HEK293 (cell line): ENCODE data around the gene SLC6A15.

Experiments used
- CTCF ChIA-PET: fragments of 350-600 bp; formaldehyde crosslinking; extraction: SDS; loops from one replicate; lab custom pipeline; 2021; ENCODE audit warnings: antibody characterized with exemption; lab: Yijun Ruan, JAX
- POLR2A ChIA-PET: fragments of 300-600 bp; formaldehyde crosslinking; extraction: SDS; loops from one replicate; lab custom pipeline; 2020; ENCODE audit warnings: antibody characterized with exemption, inconsistent platforms; lab: Yijun Ruan, JAX
- H3K27ac ChIP-seq: fragments of 200-500 bp; sonication (Bioruptor generic); 2 replicates; pipeline ENCODE4 v1.5.1; 2014; ENCODE audit warnings: low read depth, low read length, control low read depth, inconsistent platforms; ENCODE audit errors: extremely low read depth
- H3K36me3 ChIP-seq, 2 experiments: fragments of 200-500 bp in 1 of 2; sonication (Bioruptor generic) in 1 of 2; 1 replicate in 1 of 2; 2 replicates in 1 of 2; pipeline ENCODE4 v1.5.1; 2014 to 2017; ENCODE audit warnings: inconsistent platforms in 2 of 2, low read length in 2 of 2; ENCODE audit not compliant: control insufficient read depth in 2 of 2, insufficient read depth in 1 of 2
- H3K4me1 ChIP-seq: fragments of 200-500 bp; sonication (Bioruptor generic); 2 replicates; pipeline ENCODE4 v1.5.1; 2014; ENCODE audit warnings: mild to moderate bottlenecking, low read length, inconsistent platforms; ENCODE audit not compliant: control insufficient read depth, insufficient read depth
- H3K4me3 ChIP-seq: 2 replicates; pipeline ENCODE4 v1.5.1; 2011; ENCODE audit warnings: low read depth, mild to moderate bottlenecking, control low read depth, low read length, moderate library complexity
- H3K9me3 ChIP-seq: fragments of 200-500 bp; sonication (Bioruptor generic); 2 replicates; pipeline ENCODE4 v1.5.1; 2014; ENCODE audit warnings: low read depth, low read length, inconsistent platforms; ENCODE audit not compliant: control insufficient read depth, insufficient read depth
- FEZF1 ChIP-seq: fragments of 450-650 bp; formaldehyde crosslinking; IDR thresholded peaks from 2 replicates; pipeline ENCODE4 v1.5.1; 2016; ENCODE audit warnings: missing biosample characterization, missing genetic modification characterization
- KLF10 ChIP-seq: fragments of 450-650 bp; IDR thresholded peaks from 2 replicates; pipeline ENCODE4 v1.5.1; 2018; ENCODE audit warnings: missing biosample characterization, mild to moderate bottlenecking, missing genetic modification characterization
- KLF8 ChIP-seq: fragments of 450-650 bp; formaldehyde crosslinking; IDR thresholded peaks from 2 replicates; pipeline ENCODE4 v1.5.1; 2016; ENCODE audit warnings: missing biosample characterization, missing genetic modification characterization
- OSR2 ChIP-seq: fragments of 450-650 bp; formaldehyde crosslinking; IDR thresholded peaks from 2 replicates; pipeline ENCODE4 v1.5.1; 2016; ENCODE audit warnings: missing biosample characterization, missing genetic modification characterization
- PRDM1 ChIP-seq: fragments of 450-650 bp; formaldehyde crosslinking; IDR thresholded peaks from 2 replicates; pipeline ENCODE4; 2016; ENCODE audit warnings: missing biosample characterization, missing genetic modification characterization
- PRDM10 ChIP-seq: fragments of 450-650 bp; formaldehyde crosslinking; IDR thresholded peaks from 2 replicates; pipeline ENCODE4 v1.5.1; 2016; ENCODE audit warnings: missing biosample characterization, missing genetic modification characterization
- SCRT1 ChIP-seq: fragments of 450-650 bp; formaldehyde crosslinking; IDR thresholded peaks from 2 replicates; pipeline ENCODE4 v1.5.1; 2016; ENCODE audit warnings: missing biosample characterization, missing genetic modification characterization, borderline replicate concordance
- ZNF114 ChIP-seq: fragments of 450-650 bp; formaldehyde crosslinking; IDR thresholded peaks from 2 replicates; pipeline ENCODE4 v1.5.0; 2017; ENCODE audit warnings: missing biosample characterization, missing genetic modification characterization
- ZNF169 ChIP-seq: fragments of 450-650 bp; formaldehyde crosslinking; IDR thresholded peaks from 2 replicates; pipeline ENCODE4 v1.5.1; 2016; ENCODE audit warnings: missing biosample characterization, missing genetic modification characterization
- ZNF174 ChIP-seq: fragments of 450-650 bp; formaldehyde crosslinking; IDR thresholded peaks from 2 replicates; pipeline ENCODE4 v1.5.0; 2017; ENCODE audit warnings: missing biosample characterization, mild to moderate bottlenecking, missing genetic modification characterization
- ZNF175 ChIP-seq: fragments of 450-650 bp; formaldehyde crosslinking; IDR thresholded peaks from 2 replicates; pipeline ENCODE4 v1.5.1; 2016; ENCODE audit warnings: missing biosample characterization, missing genetic modification characterization
- ZNF239 ChIP-seq: fragments of 450-650 bp; formaldehyde crosslinking; IDR thresholded peaks from 2 replicates; pipeline ENCODE4 v1.5.1; 2016; ENCODE audit warnings: missing biosample characterization, missing genetic modification characterization
- ZNF248 ChIP-seq: fragments of 450-650 bp; formaldehyde crosslinking; IDR thresholded peaks from 2 replicates; pipeline ENCODE4 v1.5.1; 2017; ENCODE audit warnings: missing biosample characterization, missing genetic modification characterization
- ZNF266 ChIP-seq: fragments of 450-650 bp; formaldehyde crosslinking; IDR thresholded peaks from 2 replicates; pipeline ENCODE4 v1.5.1; 2016; ENCODE audit warnings: missing biosample characterization, missing genetic modification characterization, low read depth
- ZNF274 ChIP-seq, 2 experiments: fragments of 200-500 bp in 1 of 2; fragments of 450-650 bp in 1 of 2; sonication (Bioruptor generic) in 1 of 2; formaldehyde crosslinking in 1 of 2; IDR thresholded peaks; 2 replicates each; pipeline versions ENCODE4 v1.5.1 to v1.6.1; 2014 to 2016; ENCODE audit warnings: borderline replicate concordance in 1 of 2, inconsistent platforms in 1 of 2, low read length in 1 of 2, missing biosample characterization in 1 of 2, missing genetic modification characterization in 1 of 2
- ZNF335 ChIP-seq: fragments of 450-650 bp; formaldehyde crosslinking; conservative IDR thresholded peaks from 2 replicates; pipeline ENCODE4 v1.5.1; 2016; ENCODE audit warnings: missing biosample characterization, missing genetic modification characterization
- ZNF366 ChIP-seq: fragments of 450-650 bp; formaldehyde crosslinking; conservative IDR thresholded peaks from 2 replicates; pipeline ENCODE4 v1.5.1; 2016; ENCODE audit warnings: missing biosample characterization, missing genetic modification characterization
- ZNF37A ChIP-seq: fragments of 450-650 bp; IDR thresholded peaks from 2 replicates; pipeline ENCODE4 v1.5.1; 2018; ENCODE audit warnings: missing biosample characterization, missing genetic modification characterization
- ZNF501 ChIP-seq: fragments of 450-650 bp; formaldehyde crosslinking; IDR thresholded peaks from 2 replicates; pipeline ENCODE4 v1.5.1; 2016; ENCODE audit warnings: missing biosample characterization, missing genetic modification characterization
- ZNF529 ChIP-seq: fragments of 450-650 bp; formaldehyde crosslinking; IDR thresholded peaks from 2 replicates; pipeline ENCODE4 v1.5.1; 2017; ENCODE audit warnings: missing genetic modification characterization, missing biosample characterization; ENCODE audit not compliant: insufficient replicate concordance
- ZNF654 ChIP-seq: fragments of 450-650 bp; formaldehyde crosslinking; IDR thresholded peaks from 2 replicates; pipeline ENCODE4 v1.5.1; 2016; ENCODE audit warnings: low read depth, missing biosample characterization, missing genetic modification characterization
- ZNF707 ChIP-seq: fragments of 450-650 bp; formaldehyde crosslinking; IDR thresholded peaks from 2 replicates; pipeline ENCODE4 v1.5.1; 2016; ENCODE audit warnings: missing biosample characterization, missing genetic modification characterization
- ZNF776 ChIP-seq: fragments of 450-650 bp; formaldehyde crosslinking; IDR thresholded peaks from 2 replicates; pipeline ENCODE4 v1.5.0; 2017; ENCODE audit warnings: missing biosample characterization, missing genetic modification characterization, borderline replicate concordance
- TF ChIP-seq, protein P1 (sequence below): fragments of 450-650 bp; formaldehyde crosslinking; IDR thresholded peaks from 2 replicates; pipeline ENCODE4 v1.5.1; 2016; ENCODE audit warnings: missing biosample characterization, missing genetic modification characterization

Gene SLC6A15

GRCh38 chr12:84920331-84920730, 7.7 kb upstream of the SLC6A15 start:
- Histone ChIP-seq H3K4me3 (no peak overlapping the region), H3K9me3 (no peaks in the 10 kb centered on the region), H3K36me3 (no peaks in the 10 kb centered on the region), H3K27ac (no peak overlapping the region), H3K4me1 (no peaks in the 10 kb centered on the region)
- ChIA-PET CTCF (no interaction called here), POLR2A (no interaction called here)
- TF ChIP-seq ZNF335 (tag by site-specific recombination) (no peak), ZNF654 (tag by site-specific recombination) (no peak), KLF8 (tag by site-specific recombination) (no peak), ZNF174 (tag by site-specific recombination) (no peak), FEZF1 (tag by site-specific recombination) (no peak), ZNF707 (tag by site-specific recombination) (no peak), ZNF114 (tag by site-specific recombination) (no peak), ZNF175 (no peak), PRDM10 (tag by site-specific recombination) (no peak), ZNF248 (tag by site-specific recombination) (no peak), SCRT1 (tag by site-specific recombination) (no peak), PRDM1 (tag by site-specific recombination) (no peak), KLF10 (tag by site-specific recombination) (no peak), ZNF366 (tag by site-specific recombination) (no peak), ZNF169 (tag by site-specific recombination) (no peak), ZNF266 (no peak), OSR2 (tag by site-specific recombination) (no peak), ZNF529 (tag by site-specific recombination) (no peak), ZNF501 (tag by site-specific recombination) (no peak)
- TF ChIP-seq, protein P1, sequence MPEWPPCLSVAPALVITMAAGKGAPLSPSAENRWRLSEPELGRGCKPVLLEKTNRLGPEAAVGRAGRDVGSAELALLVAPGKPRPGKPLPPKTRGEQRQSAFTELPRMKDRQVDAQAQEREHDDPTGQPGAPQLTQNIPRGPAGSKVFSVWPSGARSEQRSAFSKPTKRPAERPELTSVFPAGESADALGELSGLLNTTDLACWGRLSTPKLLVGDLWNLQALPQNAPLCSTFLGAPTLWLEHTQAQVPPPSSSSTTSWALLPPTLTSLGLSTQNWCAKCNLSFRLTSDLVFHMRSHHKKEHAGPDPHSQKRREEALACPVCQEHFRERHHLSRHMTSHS (tag by site-specific recombination): no peak

GRCh38 chr12:84919271-84919670, 6.7 kb upstream of the SLC6A15 start:
- Histone ChIP-seq H3K4me1 (no peaks in the 10 kb centered on the region), H3K27ac (no peak overlapping the region), H3K9me3 (no peaks in the 10 kb centered on the region), H3K4me3 (no peak overlapping the region), H3K36me3 (no peaks in the 10 kb centered on the region)
- ChIA-PET POLR2A (no interaction called here), CTCF (interaction anchor here (1.0 kb wide), 1 partner anchor 28 kb away, joined by 5 read pairs; no protein-coding TSS in a partner anchor)
- no peak for TF ChIP-seq ZNF776 (tag by site-specific recombination)
- TF ChIP-seq ZNF37A (tag by site-specific recombination): no peak
- no peak for TF ChIP-seq ZNF239 (tag by site-specific recombination)
- TF ChIP-seq ZNF274 (IDR thresholded peaks at IDR 0.05; ENCODE audit: low read length): no peak
- no peak for TF ChIP-seq ZNF274 (tag by site-specific recombination; IDR thresholded peaks at IDR 0.05; ENCODE audit: borderline replicate concordance)
- TF ChIP-seq ZNF529 (tag by site-specific recombination): no peak
